Measurements from ENCODE around the gene ENOX1.
"Not testable (repeated sequence)": the region's sequence is repeated elsewhere in the genome, so short reads cannot be mapped to it uniquely, and the experiment has no call there.

ENOX1 gene

DNA sequence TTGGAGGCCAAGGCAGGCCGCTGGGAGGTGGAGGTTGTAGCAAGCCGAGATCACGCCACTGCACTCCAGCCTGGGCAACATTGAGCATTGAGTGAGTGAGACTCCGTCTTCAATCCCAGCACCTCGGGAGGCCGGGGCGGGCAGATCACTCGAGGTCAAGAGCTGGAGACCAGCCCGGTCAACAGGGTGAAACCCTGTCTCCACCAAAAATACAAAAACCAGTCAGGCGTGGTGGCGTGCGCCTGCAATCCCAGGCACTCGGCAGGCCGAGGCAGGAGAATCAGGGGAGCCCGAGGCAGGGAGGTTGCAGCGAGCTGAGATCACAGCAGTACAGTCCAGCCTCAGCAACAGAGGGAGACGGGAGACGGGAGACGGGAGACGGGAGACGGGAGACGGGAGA is 369.9 kb downstream of the ENOX1 start:
- DNase-seq, result not testable (repeated sequence)

DNA sequence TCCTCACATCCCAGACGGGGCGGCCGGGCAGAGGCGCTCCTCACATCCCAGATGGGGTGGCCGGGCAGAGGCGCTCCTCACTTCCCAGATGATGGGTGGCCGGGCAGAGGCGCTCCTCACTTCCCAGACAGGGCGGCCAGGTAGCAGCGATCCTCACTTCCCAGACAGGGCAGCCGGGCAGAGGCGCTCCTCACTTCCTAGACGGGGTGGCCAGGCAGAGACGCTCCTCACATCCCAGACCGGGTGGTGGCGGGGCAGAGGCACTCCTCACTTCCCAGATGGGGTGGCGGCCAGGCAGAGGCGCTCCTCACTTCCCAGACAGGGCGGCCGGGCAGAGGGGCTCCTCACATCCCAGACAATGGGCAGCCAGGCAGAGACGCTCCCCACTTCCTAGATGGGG is 370.4 kb downstream of the ENOX1 start:
- DNase-seq, result not testable (repeated sequence)

GRCh38 chr13:43415903-43416391 is 370.8 kb downstream of the ENOX1 start:
- not testable (repeated sequence) for DNase-seq

GRCh38 chr13:43414111-43414510 is 372.7 kb downstream of the ENOX1 start:
- DNase-seq, result no peak

GRCh38 chr13:43411741-43412140 is 375.0 kb downstream of the ENOX1 start:
- DNase-seq, result no peak

- no peak for DNase-seq
Observed at GRCh38 chr13:43411211-43411610, 375.6 kb downstream of the ENOX1 start.

GRCh38 chr13:43408274-43408673 is 378.5 kb downstream of the ENOX1 start:
- DNase-seq, result no peak

GRCh38 chr13:43407023-43407581 is 379.7 kb downstream of the ENOX1 start:
- no peak for DNase-seq

DNA sequence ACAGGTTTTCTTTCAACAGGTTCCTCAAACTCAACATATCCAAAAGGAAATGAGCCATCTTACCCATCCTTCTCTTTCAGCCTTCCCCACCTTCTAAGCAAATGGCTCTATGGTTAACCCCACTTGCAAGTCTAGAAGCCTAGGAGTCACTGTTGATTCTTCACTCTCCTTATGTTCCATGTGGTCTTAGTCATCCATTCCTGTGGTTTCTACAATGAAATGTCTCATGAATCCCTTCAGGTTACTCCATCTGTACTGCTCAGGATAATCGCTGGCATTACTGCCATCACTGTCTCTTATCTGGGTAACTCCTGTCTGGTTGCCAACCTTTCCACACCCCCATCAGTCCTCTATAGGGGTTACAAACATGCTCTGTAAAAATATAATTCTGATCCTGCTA is 381.3 kb downstream of the ENOX1 start:
- DNase-seq, result no peak

GRCh38 chr13:43402380-43402779 is 384.4 kb downstream of the ENOX1 start:
- DNase-seq, result no peak

DNA sequence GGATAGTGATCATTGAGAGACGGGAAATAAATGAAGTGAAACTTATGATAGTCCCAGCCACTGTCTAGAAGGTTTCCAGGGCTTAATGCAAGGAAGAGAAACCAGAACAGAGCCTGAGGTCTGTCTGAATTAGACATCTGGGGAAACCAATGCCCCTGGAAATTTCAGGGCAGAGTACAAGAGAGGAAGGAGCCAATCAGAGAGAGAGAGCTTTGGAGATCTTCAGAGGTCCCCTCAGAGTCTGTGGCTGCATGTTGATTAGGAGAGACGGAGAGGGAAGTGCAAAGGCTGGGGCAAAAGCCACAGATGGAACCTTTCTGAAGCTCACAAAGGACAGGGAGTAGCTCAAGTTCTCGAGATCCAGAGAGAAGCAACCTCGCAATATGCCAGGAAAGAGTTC is 385.4 kb downstream of the ENOX1 start:
- DNase-seq, result no peak

DNA sequence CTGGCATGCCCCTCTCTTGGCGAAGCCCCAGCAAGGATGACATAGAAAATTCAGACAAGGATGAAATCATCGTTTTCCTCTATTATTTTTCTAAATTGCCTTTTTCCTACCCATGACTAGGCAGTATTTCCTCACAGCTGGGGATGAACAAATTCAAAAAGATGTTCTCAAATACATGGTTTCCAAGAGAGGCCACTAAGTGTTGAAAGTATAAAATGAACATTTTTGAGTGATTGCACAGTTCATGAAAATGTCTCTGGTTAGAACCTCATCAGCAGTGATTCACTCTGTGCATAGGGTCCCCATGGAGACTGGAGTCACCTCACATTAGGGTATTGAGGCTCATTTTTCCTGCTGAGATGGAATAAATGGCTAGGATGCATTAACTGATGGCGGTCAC is 389.7 kb downstream of the ENOX1 start:
- no peak for DNase-seq

DNA sequence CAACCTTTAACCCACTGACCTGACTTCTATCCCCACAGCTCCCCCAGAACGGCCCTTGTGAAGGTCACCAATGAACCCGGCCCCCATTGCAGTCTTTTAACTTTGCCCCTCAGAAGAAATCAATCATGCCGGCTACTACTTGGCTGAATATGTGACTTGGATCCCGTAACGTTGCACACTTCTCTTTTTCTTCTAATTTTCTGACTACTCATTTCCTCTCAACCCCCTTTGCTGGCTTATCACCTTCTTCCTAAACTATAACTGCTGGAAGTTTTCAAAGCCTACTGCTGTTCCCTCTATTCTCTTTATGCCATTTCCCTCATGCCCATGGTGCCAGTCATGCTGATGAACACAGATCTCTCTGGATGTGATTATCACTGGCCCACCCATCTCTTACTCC is 395.7 kb downstream of the ENOX1 start:
- no peak for DNase-seq

GRCh38 chr13:43390619-43391018 is 396.2 kb downstream of the ENOX1 start:
- no peak for DNase-seq

GRCh38 chr13:43389983-43390382 is 396.8 kb downstream of the ENOX1 start:
- DNase-seq, result no peak

- no peak for DNase-seq
Observed at GRCh38 chr13:43389573-43389972, 397.2 kb downstream of the ENOX1 start.

DNA sequence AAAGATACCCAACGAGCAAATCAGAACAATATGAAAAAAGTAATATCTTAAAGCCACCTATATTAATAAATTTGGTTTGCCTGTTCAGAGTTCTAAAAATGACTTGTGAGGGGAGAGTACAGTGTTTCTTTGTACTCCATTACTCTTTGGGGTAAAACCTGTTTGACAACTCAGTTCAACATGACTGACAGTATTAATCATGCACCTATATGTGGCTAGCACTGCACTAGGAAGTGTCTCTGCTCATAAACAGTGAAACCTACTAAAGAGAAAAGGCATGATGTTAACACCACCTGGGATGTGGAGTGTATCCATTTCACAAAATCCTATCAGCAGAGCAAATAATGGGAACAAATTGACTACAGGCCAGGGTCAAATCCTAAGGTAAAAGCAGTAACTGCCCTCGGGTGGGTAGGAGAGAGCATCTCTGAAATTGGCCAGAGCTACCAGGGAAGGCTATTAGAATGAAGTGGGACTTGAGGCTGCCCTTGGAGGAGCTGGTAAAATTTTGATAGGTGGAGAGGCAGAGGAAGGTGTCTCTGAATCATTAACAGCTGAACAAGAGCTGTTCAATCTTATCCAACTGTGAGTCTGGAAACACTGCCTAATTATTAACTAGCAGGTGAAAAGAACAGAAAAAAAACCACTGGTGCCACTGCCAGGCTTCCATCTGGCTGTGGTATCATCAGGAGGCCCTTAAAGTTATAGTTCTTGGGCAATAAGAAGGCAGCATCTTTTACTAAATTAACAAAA is 398.3 kb downstream of the ENOX1 start:
- no peak for DNase-seq

DNA sequence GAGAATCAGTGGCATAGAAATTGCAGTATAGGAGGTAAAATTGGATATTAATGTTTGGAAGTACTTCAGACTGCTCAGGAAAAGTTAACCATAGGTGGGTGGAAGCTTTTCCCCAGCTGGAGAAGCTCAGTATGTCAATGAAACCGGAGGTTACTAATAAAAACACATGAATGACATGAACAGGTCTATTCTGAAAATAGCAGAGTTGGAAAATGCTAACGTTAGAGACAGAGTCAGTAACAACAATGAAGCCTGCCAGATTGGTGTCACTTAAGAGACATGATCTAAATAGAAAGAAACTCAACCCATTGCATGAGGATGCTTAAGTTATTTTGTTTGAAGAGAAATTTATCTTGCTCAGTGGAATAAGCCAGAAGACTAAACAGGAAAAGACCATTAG is 398.9 kb downstream of the ENOX1 start:
- DNase-seq, result no peak

DNA sequence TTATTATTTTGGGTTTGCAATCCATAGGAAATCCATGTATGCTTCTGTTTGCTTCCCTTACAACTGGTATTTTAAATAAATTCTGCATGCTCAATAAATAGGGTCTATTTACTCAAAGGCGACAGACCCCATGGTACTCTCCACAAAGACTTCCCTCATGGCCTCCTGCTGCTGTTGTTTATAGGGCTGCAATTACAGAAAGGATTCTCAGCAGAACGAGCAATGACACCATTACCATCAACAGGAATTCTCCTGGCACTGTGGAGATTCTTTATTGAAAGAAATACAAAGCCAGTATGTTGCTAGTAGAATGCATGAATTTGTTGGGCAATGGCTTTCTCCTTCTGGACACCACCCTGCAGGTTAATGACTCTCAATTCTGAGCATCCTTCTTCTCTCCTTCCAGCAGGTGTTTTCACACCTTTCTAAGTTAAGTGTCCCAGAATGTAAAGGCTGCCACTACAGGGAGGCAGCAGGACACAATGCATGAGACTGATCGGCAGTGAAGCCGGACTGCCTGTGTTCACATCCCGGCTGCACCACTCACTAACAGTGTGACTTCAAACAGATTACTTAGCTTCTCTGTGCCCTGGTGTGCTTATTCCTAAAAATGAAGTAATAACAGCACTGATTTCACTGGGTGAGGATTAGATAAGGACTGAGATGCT is 403.1 kb downstream of the ENOX1 start:
- DNase-seq, result no peak

GRCh38 chr13:43379738-43380137 is 407.0 kb downstream of the ENOX1 start:
- DNase-seq, result no peak

- no peak for DNase-seq
Observed at GRCh38 chr13:43377973-43378372, 408.8 kb downstream of the ENOX1 start.

GRCh38 chr13:43377149-43377548 is 409.6 kb downstream of the ENOX1 start:
- no peak for DNase-seq

- DNase-seq, result no peak
Observed at GRCh38 chr13:43376596-43376995, 410.2 kb downstream of the ENOX1 start.

GRCh38 chr13:43375797-43376465 is 410.8 kb downstream of the ENOX1 start:
- DNase-seq, result no peak

Measured in activated naive CD4-positive, alpha-beta T cell treated with Interleukin-2 at 50 U/mL for 16 hours (primary cell).